GM21619 (cell line): Measurements from ENCODE around the gene ABCB8.
"Not testable (repeated sequence)": the region's sequence is repeated elsewhere in the genome, so short reads cannot be mapped to it uniquely, and the experiment has no call there.

Source experiments
- ATAC-seq: cut with Tn5 transposase; IDR thresholded peaks from one replicate; pipeline ENCODE4 v1.9.1; 2021; ENCODE audit not compliant: unreplicated experiment

ABCB8 gene

DNA sequence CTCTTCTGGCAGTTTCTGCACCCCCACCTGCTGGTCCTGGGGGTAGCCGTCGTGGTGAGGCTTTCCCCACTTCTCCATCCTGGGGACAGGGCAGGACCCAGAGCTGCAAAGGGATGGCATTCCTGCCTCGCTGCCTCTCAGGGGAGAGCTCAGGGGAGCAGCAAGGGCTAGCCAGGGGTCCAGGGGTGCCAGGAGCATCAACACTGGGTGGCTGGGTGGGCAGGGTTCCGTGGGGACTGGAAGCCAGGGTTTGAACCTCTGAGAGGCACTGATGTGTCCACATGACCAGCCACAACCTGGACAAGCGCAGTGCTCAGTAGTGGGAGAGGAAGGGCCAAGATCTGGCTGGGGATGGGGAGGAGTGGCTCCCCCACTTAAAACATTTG lies 5.6 kb downstream of the ABCB8 start:
- ATAC-seq: no peak

DNA sequence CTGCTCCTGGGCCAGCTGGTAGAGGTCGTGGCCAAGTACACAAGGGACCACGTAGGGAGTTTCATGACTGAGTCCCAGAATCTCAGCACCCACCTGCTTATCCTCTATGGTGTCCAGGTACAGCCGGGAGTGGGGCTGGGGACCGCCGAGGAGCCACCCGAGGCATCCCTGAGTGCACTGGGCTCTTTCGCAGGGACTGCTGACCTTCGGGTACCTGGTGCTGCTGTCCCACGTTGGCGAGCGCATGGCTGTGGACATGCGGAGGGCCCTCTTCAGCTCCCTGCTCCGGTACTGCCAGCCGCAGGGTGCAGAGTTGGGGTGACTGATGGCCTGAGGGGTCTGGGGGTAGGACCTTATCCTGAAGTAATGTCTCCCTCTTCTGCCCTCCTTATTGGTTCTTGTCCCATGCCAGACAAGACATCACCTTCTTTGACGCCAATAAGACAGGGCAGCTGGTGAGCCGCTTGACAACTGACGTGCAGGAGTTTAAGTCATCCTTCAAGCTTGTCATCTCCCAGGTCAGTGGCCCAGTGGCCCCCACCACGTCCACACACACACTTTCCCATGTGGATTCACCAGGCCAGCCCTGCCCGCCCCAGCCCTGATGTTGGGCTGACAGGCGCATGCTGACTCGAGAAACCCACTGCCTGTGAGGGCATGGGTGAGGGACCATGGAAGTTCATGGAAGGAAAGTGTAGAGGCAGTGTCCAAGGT lies 6.2 kb downstream of the ABCB8 start:
- ATAC-seq: no peak

DNA sequence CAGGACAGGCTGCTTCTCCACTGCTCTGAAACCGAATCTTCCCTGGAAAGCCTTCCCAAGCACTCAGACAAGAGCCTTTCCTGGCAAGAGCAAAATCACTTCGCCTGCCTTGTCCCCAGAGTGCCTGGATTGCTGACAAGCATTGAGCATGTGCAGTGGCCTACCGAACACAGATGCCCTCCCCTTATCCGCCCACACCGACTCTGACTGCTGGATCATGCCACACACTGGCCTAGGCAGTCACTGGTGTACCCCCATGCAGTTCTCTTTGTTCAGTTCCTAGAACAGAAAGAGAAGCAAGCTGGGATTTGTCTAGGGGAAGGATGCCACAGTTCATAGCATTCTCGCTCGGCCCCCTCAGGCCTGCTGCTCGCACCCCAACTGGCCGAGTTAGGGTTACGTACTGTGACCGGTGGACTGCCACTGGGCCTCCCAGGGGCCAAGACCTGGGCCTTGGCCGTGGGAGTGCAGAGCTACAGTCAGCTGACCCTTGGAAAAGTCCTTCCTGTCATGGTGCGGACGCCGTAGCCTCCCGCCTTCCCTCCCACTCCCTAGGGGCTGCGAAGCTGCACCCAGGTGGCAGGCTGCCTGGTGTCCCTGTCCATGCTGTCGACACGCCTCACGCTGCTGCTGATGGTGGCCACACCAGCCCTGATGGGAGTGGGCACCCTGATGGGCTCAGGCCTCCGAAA lies 6.9 kb downstream of the ABCB8 start:
- no peak for ATAC-seq

DNA sequence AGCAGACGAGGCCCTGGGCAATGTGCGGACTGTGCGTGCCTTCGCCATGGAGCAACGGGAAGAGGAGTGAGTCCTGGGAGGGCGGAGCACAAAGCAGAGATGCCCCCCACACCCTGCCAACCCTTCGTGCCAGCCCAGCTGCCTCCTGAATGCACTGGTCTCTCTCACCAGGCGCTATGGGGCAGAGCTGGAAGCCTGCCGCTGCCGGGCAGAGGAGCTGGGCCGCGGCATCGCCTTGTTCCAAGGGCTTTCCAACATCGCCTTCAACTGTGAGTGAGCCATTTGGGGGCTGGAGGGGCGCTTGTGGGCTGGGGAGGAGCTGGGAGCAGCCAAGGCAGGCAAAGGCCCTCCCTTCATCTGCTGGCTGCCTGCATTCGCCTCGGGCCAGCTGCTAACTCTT lies 7.7 kb downstream of the ABCB8 start:
- ATAC-seq: no peak

DNA sequence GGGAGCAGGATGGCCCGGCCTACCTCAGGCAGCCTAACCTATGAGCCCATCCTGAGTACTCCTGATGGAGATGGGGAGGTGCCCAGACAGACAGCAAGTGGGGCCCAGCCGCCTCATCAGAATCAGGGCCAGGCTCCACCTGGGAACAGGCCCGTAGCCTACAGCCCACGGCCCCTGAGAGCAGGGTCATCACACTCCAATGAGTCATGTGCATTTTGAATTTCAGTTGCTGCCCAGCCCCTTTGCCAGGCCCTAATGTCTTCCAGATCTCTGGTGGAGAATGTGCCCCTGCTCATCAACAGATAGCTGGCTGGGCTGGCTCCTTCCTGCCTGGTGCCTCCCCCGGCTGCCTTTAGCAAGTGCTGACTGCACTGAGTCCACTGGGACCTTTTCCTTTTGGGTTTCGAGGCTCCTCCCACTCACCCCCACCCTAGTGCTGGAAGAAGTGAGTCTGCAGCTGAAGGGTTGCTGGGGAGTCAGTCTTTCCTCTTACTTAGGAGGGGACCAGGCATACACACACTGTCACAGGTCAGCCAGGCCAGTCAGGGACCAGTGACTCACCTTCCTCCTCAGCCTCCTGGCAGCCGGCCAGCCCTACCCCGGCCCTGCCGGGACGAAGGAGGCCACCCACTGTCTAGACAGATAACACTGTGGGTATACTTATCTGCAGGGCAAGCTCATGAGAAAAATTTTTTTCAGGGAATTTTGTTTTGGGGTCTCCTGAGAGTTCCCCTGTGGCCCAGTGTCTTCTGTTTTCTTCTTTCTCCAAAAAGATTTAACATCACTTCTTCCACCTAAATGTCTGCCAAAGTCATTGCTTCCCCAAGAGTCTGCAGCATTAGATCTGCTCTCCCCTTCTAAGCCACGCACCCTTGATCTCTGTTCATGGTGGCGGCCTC lies 10.9 kb downstream of the ABCB8 start:
- no peak for ATAC-seq

DNA sequence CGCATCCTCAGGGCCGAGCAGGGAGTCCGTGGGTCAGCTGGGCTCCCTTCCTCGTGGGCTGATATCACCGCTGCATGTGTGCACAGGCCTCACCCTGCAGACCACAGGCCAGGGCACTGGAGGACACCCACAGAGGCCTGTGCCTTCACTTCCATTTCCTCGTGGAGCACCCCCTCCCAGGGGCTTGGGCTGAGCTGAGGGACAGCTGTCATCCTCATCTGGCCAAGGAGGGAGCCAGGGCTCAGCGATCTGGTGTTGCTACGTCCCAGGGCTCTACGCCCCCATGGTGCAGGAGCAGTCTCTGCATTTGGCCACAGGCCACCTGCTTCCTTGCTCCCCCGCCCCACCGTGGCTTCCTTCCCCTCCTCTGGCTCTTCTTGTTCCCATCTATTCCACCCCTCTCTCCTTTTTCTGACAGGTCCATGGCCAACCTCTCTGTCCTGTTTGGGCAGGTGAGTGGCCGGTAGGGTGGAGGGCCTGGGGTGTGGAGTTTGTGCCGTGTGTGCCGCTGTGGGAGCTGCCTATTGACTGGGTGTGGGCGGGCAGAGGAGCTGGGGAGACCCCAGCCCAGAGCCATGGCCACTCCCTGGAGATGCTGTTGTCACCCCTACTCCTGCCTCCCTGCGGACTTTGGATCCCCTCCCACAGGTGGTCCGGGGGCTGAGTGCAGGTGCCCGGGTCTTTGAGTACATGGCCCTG lies 11.7 kb downstream of the ABCB8 start:
- ATAC-seq: no peak

DNA sequence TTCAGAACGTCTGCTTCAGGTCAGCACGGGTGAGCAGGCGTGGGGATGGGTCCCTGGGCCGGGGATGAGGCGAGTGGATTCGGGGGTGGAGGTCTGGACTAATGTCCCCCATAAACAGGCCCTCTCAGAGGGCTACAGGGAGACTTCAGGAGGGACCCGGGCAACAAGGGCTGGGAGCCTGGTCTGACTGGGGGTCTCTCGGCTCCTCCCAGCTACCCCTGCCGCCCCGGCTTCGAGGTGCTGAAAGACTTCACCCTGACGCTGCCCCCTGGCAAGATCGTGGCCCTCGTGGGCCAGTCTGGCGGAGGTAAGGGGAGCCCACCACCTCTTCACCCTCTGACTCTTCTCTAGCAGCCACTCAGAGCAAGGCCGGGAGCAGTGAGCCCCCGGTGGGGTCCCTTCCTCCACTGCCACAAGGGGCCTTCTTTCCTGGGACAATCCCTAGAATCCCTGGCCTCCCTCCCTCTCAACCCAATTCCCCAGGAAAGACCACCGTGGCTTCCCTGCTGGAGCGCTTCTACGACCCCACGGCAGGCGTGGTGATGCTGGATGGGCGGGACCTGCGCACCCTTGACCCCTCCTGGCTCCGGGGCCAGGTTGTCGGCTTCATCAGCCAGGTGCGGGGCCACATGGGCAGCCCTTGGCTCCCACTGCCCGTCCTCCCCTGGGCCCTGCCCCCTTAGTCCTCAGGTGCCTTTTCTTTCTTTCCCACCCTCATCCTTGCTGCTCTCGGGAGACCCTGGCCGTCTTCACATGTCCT lies 12.5 kb downstream of the ABCB8 start:
- ATAC-seq: no peak

DNA sequence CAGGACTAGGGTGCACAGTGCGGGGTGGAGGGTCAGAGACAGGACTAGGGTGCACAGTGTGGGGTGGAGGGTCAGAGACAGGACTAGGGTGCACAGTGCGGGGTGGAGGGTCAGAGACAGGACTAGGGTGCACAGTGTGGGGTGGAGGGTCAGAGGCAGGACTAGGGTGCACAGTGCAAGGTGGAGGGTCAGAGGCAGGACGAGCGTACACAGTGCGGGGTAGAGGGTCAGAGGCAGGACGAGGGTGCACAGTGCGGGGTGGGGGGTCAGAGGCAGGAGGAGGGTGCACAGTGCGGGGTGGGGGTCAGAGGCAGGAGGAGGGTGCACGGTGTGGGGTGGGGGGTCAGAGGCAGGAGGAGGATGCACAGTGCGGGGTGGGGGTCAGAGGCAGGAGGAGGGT lies 15.2 kb downstream of the ABCB8 start:
- not testable (repeated sequence) for ATAC-seq

DNA sequence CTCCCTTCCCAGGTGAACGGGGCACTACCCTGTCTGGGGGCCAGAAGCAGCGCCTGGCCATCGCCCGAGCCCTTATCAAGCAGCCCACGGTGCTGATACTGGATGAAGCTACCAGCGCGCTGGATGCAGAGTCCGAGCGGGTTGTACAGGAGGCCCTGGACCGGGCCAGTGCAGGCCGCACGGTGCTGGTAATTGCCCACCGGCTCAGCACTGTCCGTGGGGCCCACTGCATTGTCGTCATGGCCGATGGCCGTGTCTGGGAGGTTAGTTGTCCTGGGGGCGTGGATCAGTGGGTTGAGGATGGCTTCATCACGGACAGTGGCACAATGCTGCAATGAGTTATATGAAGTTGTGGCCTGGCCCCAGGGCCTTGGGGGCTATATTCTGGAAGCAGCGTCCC lies 15.7 kb downstream of the ABCB8 start:
- ATAC-seq: no peak

DNA sequence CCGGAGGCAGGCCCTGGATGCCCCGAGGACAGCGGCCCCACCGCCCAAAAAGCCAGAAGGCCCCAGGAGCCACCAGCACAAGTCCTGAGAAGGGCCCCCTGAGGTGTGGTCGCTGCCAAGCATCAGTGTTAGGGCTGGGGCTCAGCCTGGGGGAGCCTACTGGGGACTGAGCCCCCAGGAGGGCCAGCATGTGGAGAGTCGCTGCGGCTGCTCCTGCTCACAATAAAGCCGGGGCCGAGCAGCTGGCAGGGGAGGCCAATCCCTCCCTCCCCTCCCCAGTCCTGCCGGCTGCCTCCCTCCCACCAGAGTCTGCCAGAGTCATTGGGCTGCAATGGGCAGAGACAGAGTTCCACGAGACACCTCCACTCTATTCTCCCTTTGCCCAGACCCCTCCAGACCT lies 17.0 kb downstream of the ABCB8 start:
- no peak for ATAC-seq

DNA sequence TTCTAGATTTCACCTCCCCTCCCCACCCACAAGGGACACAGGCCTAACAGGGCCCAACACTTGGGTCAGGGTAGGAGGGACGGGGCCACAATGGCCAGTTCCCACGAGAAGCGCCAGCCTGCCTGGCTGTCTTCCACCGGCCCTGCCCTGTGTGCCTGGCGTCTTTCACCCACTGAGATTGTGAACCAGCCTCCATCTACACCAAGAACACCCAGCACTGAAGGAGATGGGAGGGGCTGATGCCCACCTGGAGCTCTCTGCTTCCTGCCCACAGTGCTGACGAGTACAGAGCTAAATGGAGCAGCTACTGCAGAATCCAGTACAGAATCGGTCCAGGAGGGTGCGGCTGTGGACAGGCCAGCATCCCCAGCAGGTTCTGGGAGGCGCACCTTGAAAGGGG lies 17.7 kb downstream of the ABCB8 start:
- no peak for ATAC-seq

DNA sequence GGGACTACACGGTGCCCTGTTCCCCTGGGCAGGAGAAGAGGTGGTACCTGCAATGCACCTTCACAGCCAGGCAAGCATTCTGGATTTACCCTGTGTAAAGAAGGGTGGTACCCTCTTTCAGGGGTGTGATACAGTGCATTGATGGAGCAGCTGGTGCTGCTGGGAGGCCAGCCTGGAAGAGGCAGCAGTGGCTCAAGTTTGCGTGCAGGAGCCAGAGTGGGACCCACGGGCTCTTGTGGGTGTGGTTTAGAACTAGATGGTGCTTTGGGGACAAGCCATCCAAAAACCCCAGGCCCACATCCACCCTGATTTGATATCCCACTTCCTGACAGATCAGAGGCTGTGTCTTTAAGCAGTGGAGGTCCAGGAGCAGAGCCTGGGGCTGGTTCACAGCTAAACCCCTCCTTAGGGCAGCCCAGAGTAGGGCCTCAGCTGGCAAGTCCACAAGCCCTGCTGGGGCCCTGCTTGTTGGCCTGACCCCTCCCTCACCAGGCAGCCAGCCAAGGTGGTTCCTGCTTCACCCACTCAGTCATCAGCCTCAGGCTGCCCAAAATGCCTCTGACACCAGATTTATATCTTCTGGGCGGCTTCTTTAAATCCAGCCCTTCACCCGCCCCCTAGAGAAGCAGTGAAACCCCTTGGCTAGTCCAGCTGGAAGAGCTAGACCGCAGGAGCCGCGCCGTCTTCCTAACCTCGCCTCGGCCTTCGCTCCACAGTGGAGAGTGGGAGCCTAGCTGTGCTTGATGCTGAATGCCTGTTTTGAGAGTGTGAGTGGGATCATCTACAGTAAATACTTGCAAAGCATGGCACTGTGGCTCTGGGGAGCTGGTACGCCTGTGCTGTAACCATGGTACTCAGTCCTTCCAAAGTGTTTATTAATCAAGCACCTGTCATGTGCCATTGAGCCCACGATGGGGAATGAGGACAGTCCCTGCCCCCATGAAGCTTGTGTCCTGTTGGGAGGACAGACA lies 18.6 kb downstream of the ABCB8 start:
- no peak for ATAC-seq

DNA sequence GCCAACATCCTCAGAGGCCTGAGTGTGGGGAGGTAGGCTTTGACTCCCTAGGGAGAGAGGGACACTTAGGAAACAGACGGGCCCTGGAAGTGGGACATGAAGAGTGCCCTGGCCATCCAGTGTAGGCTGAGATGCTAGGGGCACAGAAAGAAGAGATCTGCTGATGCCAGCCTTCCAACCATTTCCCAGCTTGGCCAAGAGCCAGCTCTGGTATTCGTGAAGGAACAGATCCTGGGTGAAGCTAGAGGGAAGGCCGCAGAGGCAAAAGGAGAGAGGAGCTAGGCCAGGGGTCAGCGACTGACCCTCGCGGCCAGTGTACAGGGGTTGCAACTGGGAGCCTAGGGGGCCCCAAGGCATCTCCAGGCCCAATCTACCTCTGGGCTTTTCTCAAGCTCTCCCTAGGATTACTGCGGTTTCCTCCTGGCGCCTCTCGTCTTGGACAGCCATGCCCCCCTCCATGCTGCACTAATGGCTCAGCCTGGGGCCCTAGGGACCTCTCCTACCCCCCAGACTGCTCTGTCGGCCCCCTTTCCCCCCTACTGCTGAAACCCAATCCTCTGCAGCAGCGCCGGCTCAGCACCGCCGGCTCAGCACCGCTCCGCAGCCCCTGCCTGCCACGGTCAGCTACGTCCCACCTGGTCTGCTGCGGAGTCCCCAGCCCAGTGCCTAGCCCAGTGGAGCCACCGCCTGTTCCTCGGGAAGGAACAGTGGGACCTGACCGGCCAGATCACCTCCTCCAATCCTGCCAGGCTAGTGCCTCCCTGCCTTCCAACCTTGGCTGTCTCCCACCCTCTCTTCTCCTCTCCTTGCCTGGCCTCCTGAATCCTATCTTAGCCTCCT lies 19.9 kb downstream of the ABCB8 start, which contains the start of gene ASIC3:
ASIC3 (plus strand) TSS at position 556 of the 840 bp plus-strand sequence. CDS start 355 bp downstream, outside the sequence.
- ATAC-seq: no peak

DNA sequence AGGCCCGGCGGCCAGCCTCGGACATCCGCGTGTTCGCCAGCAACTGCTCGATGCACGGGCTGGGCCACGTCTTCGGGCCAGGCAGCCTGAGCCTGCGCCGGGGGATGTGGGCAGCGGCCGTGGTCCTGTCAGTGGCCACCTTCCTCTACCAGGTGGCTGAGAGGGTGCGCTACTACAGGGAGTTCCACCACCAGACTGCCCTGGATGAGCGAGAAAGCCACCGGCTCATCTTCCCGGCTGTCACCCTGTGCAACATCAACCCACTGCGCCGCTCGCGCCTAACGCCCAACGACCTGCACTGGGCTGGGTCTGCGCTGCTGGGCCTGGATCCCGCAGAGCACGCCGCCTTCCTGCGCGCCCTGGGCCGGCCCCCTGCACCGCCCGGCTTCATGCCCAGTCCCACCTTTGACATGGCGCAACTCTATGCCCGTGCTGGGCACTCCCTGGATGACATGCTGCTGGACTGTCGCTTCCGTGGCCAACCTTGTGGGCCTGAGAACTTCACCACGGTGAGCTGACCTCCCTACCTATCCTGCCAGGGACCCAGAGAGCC lies 20.7 kb downstream of the ABCB8 start:
- ATAC-seq: no peak

DNA sequence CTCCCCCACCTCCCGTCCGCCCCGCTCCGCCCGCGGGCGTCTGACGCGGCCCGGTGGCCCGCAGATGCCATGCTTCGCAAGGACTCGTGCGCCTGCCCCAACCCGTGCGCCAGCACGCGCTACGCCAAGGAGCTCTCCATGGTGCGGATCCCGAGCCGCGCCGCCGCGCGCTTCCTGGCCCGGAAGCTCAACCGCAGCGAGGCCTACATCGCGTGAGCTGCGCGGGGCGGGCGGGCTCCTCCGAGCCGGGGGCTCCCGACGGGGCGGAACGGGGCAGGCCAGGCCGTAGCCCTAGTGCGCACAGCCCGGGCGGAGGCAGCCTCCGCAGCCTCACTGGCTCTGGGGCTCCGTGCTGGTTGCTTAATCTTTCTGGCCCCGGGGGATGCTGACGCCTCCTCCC lies 22.9 kb downstream of the ABCB8 start:
- no peak for ATAC-seq

DNA sequence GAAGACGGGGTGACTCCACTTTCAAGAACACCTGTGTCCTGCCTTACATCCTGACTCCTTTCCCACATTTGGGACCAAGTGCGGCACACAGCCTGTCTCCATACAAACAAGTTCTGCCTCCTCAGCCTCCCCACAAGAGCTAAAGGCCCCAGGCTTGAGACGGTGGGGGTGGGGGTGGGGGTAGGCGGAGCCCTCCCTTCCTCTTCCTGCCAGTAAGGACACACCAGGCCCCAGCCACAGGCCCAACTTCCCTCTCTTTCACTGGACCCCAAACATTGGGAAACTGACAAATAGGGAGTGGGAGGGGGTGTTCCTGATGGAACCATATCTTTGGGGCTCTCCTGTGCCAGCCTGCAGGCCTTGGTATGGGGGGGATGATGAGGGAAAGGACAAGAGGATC lies 24.8 kb downstream of the ABCB8 start:
- ATAC-seq: no peak

DNA sequence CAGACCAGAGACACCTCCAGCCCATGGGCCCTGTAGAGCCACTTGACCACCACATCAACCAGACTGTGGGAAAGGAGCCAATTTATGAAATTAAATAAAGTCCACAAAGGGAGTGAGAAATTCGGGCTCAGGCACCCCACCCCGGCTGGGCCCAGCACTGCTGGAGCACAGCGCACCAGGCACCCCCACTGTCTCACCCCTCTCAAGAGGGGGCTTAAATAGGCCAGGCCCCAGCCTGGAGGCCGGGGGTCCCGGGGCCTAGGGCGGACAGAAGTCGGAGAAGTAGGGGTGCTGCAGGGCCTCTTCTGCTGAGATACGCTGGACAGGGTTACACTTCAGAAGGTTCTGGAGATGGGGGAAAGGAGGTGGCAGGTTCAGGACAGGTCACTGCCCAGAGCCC lies 25.5 kb downstream of the ABCB8 start:
- ATAC-seq: no peak

DNA sequence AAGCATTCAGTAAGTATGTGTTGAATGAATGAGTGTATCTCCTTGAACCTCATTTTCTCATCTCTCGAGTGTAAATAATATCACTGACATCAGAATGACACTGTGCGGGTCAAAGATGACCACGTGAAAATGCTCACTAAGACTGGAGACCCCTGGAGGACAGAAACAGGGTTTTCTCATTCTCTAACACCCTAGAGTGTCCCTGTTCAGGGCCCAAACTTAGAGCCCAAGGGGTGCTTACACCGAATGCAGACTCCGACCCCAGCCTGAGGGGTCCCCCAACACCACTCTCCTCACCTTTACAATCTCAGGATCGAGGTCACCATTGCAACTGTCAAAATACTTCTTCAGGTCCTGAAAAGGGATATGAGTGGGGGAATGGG lies 28.0 kb downstream of the ABCB8 start:
- ATAC-seq: no peak
